ENCODE data around the gene LCN12. TPM values are rescaled to one million over a fixed set of nuclear protein-coding genes. Genes with fewer than 3 reads are reported as not detected.

Gene LCN12
- total and polyA plus RNA-seq, 12 donors: 0.74 to 17.9 (median 6.8) TPM

GRCh38 chr9:136958473-136958872 lies 6.4 kb downstream of the LCN12 start:
- 97 to 99% methylated on average over 7 of the region's 7 CpGs for WGBS, 2 donors
- ATAC-seq: no peak
- H3K4me1 ChIP-seq: peaks cover 0 to 24% (median 6%) of the 10 kb centered on the region in 9 donors
- TF ChIP-seq, protein P1, sequence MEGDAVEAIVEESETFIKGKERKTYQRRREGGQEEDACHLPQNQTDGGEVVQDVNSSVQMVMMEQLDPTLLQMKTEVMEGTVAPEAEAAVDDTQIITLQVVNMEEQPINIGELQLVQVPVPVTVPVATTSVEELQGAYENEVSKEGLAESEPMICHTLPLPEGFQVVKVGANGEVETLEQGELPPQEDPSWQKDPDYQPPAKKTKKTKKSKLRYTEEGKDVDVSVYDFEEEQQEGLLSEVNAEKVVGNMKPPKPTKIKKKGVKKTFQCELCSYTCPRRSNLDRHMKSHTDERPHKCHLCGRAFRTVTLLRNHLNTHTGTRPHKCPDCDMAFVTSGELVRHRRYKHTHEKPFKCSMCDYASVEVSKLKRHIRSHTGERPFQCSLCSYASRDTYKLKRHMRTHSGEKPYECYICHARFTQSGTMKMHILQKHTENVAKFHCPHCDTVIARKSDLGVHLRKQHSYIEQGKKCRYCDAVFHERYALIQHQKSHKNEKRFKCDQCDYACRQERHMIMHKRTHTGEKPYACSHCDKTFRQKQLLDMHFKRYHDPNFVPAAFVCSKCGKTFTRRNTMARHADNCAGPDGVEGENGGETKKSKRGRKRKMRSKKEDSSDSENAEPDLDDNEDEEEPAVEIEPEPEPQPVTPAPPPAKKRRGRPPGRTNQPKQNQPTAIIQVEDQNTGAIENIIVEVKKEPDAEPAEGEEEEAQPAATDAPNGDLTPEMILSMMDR (IDR thresholded peaks at IDR 0.05): no peak
- intact Hi-C loops (cut with DNase I): no loop called here
- no peak for DNase-seq
- H3K36me3 ChIP-seq: no peaks in the 10 kb centered on the region
- H3K4me3 ChIP-seq: no peak overlapping the region
- H3K27ac ChIP-seq: no peak overlapping the region
- H3K9me3 ChIP-seq: no peaks in the 10 kb centered on the region
- H3K27me3 ChIP-seq: no peaks in the 10 kb centered on the region

- peaks cover 0 to 32% (median 8%) of the 10 kb centered on the region in 9 donors for H3K4me1 ChIP-seq
- H3K9me3 ChIP-seq: no peaks in the 10 kb centered on the region
- TF ChIP-seq, protein P1 (IDR thresholded peaks at IDR 0.05): no peak
- WGBS, 2 donors: 87 to 90% methylated on average over 28 of the region's 28 CpGs
- ATAC-seq (peak in 1 of 8 donors; percentile 15), DNase-seq (peak in 1 of 2 donors; percentile 14)
- H3K27ac ChIP-seq: peak overlapping the region in 1 of 10 donors; percentile 65
- no peaks in the 10 kb centered on the region for H3K27me3 ChIP-seq
- H3K36me3 ChIP-seq: no peaks in the 10 kb centered on the region
- no peak overlapping the region for H3K4me3 ChIP-seq
- intact Hi-C loops (cut with DNase I): no loop called here
These were observed 7.1 kb downstream of the LCN12 start for GRCh38 chr9:136958898-136959850.

- H3K4me1 ChIP-seq: peaks cover 0 to 38% (median 14%) of the 10 kb centered on the region in 9 donors
- no peaks in the 10 kb centered on the region for H3K27me3 ChIP-seq
- no peak for DNase-seq
- intact Hi-C loops (cut with DNase I): no loop called here
- TF ChIP-seq, protein P1 (IDR thresholded peaks at IDR 0.05): no peak
- H3K4me3 ChIP-seq: no peak overlapping the region
- WGBS, 2 donors: 77 to 89% methylated on average over 19 of the region's 19 CpGs
- H3K9me3 ChIP-seq: no peaks in the 10 kb centered on the region
- ATAC-seq: no peak
- H3K36me3 ChIP-seq: no peaks in the 10 kb centered on the region
- peak overlapping the region in 1 of 10 donors; percentile 65 for H3K27ac ChIP-seq
These were observed 8.3 kb downstream of the LCN12 start for GRCh38 chr9:136960212-136960937.

DNA sequence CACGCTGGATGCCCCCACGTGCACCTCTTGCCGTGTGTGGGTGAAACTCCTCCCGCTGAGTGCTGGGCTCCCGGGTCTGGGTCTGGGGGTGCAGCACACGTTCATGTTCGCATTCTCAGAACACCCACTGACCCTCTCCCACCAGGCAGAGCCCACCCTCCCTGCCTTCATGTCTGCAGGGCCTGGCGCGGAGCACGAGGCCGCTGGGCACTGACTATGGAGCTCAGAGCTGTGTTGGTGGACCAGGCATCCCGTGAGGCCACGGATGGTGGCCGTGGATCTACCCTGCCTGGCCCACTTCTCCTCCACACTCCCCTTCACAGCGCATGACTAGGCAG lies 8.8 kb downstream of the LCN12 start:
- H3K4me3 ChIP-seq: no peak overlapping the region
- intact Hi-C loops (cut with DNase I): no loop called here
- peak overlapping the region in 2 of 10 donors; percentile 26 to 47 for H3K27ac ChIP-seq
- H3K4me1 ChIP-seq: peaks cover 2 to 42% (median 16%) of the 10 kb centered on the region in 9 donors
- H3K36me3 ChIP-seq: no peaks in the 10 kb centered on the region
- WGBS, 2 donors: 83 to 87% methylated on average over 15 of the region's 15 CpGs
- ATAC-seq: peak in 1 of 8 donors; percentile 11
- no peaks in the 10 kb centered on the region for H3K27me3 ChIP-seq
- no peak for DNase-seq
- TF ChIP-seq, protein P1 (IDR thresholded peaks at IDR 0.05): no peak
- H3K9me3 ChIP-seq: no peaks in the 10 kb centered on the region

Measured in heart right ventricle (tissue), 16 donors.